ENCODE measurements around the gene CAMSAP1.
"Not testable (repeated sequence)": the region's sequence is repeated elsewhere in the genome, so short reads cannot be mapped to it uniquely, and the experiment has no call there.

The CAMSAP1 gene

GRCh38 chr9:135895202-135895848 lies 12.0 kb downstream of the CAMSAP1 start:
- no peak for DNase-seq

DNA sequence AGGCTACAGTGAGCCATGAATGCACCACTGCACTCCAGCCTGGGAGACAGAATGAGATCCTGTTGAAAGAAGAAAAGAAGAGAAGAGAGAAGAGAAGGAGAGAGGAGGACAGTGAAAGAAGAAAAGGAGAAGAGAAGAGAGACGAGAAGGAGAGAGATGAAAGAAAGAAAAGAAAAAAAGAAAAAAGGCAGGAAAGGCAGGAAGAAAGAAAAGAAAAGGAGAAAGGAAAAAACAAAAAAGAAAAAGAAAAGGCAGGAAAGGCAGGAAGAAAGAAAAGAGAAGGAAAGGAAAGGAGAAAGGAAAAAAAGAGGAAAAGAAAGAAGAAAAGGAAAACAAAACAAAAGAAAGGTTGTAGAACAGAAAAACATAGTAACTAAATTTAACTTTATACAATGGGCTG lies 14.2 kb downstream of the CAMSAP1 start:
- no peak for DNase-seq

- DNase-seq: not testable (repeated sequence)
Observed at GRCh38 chr9:135892327-135892726, 15.0 kb downstream of the CAMSAP1 start.

DNA sequence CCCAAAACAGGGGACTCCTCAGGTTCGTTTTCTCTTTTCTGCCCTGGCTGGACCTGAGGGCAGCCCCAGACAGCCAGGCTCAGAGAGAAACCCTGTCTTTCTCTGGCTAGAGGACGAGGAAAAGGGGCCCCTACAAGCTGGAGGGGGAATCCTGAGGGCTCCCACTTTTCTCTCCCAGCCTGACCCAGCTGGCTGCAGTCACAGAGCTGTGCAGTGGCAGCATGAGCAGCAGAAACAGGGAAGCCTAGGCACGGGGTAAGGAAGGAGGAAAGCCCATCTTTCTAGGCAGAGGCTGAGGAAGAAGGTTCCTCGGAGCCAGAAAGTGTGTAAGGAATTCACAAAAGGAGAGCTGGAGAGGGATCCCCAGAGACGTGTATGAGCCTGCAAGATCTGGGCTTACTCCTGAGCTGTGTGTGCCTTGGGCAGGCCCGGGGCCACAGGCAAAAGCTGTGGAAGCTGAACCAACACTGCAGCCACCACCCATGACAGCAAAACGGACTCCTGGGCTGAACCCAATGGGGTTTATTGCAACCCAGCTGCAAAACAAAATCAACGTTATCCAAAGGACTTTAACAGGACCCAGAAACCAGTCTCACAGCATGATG lies 16.2 kb downstream of the CAMSAP1 start:
- DNase-seq: no peak

DNA sequence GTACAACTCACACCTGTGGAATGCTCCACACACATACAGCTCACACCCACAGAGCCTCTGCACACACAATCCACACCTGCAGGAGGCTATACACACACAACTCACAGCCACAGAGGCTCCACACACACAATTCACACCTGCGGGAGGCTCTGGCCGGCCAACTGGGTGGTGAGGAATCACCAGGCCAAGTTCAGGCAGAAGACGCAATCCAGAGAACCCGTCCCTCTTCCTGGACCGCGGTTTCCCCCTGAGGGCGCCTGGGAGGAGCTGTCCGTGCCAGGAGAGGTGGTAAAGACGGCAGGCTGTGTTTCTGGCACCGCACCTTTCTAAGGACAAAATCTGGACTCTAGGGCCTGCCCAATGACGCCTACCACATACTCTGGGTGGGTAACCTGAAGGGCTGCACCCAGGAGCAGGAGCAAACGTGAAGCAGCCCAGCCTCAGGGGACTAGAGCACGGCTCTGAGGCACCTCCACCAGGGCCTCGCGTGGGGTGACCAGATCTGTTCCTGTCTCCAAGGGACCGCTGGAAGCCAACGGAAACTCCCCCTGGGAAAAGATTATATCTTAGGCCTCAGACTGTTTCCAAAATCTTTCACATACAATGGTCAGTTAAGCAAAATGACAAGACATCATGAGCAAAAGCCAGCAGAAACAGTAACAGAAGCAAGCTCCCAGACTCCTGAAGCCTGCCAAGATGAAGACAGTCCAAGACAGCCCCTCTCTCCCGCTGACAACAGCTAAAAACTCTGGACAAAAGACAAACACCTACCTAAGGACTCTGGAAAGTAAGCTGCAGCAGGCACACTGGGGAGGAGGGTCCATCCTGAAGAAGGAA lies 16.9 kb downstream of the CAMSAP1 start:
- DNase-seq: no peak

- no peak for DNase-seq
Observed at GRCh38 chr9:135889564-135890189, 17.7 kb downstream of the CAMSAP1 start.

- DNase-seq: no peak
Observed at GRCh38 chr9:135888766-135889394, 18.5 kb downstream of the CAMSAP1 start.

- DNase-seq: no peak
Observed at GRCh38 chr9:135888126-135888765, 19.1 kb downstream of the CAMSAP1 start.

DNA sequence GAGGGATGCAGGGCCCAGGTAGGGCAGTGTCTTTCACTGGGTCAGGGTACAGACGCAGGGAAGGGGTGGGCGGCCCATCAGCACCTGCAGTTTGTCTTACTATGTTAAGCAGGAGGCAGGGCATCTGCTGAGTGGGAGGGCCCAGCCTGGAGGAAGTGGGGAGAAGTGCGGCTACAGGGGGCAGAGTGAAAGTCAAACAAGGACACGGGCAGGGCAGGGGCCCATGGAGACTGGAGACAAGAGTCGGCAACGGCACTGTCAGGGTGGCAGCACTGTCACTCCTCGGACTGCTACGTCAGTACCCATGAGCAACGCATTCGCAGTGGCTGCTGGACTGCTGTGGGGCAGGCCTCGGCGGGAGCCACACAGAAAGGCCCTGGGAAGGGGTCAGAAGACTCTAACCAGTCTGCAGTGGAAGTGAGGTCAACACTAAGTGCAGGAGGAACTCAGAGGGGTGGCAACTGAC lies 19.7 kb downstream of the CAMSAP1 start:
- peak; percentile 72 for DNase-seq

- peak; percentile 53 for DNase-seq
Observed at GRCh38 chr9:135887021-135887507, 20.3 kb downstream of the CAMSAP1 start.

- no peak for DNase-seq
Observed at GRCh38 chr9:135886147-135886981, 21.0 kb downstream of the CAMSAP1 start.

DNA sequence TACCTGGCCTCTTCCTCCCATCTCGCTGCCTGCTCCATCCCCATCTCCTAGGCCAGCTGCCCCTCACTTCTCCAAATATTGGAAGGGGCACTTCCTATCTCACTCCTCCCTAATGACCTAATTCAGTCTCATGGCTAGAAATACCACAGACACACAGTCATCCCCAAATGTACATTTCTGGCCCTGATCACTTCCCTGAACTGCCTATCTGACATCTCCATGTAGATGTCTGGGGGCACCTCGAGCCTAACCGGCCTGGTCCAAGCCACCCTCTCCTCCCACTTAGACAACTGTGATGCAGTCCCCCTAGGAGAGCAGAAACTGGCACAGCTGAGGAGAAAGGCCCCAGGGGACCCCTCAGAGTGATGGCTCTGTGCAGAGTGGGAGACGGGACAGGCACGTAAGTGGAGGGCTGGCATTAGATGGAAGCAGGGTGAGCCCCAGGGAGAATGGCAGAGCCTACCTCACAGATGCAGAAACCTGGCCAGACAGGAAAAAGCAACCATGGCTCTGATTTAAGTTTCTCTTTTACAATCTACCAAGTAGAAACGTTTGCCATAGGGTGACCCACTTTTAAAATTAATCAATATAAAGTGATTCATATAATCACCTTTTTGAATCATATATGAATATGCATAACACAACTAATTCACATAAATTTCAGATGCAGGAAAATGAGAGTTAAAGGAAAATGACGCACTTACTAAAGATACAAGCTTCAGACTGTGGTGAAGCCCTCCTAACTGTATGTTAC lies 22.1 kb downstream of the CAMSAP1 start:
- no peak for DNase-seq

DNA sequence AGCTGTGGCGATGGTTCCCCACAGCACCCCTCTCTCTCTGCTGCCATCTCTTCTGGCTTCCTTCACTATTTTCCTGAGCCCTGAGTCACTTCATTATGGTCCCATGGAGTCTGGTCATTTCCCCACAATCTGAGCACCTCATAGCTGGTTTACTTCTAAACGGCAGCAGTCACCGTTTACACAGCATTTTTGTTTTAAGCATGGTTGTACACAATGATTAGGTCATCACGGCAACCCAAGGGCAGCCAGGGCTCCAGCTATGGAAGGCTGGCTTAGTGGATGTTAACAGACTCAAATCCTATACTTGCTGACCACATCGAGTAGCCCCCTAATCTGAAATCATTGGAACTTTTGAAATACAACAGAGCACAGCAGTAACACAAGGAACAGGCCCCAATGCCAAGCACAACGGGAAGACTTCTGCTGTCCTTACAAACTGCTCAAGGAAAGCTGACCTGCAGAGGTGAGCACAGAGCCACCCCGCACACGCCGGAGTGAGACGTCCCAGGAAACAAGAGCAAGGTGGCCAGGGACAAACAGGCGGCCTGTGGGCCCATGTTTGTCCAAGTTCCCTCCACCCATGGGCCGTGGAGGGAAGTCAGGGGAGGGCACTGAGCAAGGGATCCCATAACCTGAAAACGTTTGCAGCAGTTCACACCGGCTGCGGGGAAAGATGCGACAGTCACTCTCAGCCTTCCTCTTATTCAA lies 22.9 kb downstream of the CAMSAP1 start:
- DNase-seq: no peak

DNA sequence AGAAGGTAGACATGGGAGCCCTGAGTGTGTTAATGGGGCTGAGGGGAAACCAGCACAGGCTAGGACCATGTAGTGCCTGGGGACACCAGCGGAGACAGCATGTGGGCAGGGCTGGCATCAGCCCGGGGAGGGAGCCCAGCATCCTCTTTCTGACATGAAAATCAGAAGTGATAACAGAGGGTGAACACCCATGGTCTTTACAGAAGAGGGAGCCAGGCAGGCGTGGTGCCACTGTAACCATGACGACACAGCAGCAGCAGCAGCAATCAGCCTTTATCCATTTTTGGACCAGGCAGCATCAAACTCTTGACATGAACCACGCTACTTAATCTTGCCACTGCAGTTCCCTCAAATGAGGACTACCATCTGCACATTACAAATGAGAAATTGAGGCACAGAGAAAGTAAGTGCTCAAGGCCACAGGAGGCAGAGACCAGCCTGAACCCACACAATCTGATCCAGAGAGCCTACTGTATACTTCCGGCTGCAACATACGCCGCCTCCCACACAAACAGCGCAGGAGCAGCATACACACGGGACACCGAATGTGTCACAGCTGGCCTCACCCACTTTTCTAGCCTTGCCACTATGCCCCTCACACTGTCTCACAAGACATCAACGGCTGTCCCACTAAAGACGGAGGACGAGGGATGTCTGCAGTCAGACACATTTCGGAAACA lies 23.8 kb downstream of the CAMSAP1 start:
- no peak for DNase-seq

- DNase-seq: no peak
Observed at GRCh38 chr9:135882011-135882410, 25.3 kb downstream of the CAMSAP1 start.

DNA sequence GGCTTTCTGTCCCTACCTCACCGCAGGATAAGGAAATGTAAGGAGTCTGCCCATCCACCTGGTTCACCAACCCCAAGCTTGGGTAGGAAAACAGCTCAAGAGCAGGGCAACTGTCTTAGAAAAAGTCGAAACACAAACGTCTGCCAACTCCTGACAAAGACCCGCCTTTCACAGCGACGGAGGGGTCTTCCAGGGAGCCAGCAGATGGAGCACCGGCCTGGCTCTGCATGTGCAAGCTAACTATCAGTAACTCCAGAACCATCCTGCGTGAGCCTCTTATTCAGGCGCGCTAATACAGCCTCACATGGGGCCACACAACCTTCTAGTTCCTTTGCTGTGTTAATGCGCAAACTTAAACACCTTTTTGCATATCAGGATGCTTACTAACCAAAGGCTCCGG lies 26.9 kb downstream of the CAMSAP1 start:
- DNase-seq: no peak

GRCh38 chr9:135879619-135880018 lies 27.7 kb downstream of the CAMSAP1 start:
- DNase-seq: no peak

DNA sequence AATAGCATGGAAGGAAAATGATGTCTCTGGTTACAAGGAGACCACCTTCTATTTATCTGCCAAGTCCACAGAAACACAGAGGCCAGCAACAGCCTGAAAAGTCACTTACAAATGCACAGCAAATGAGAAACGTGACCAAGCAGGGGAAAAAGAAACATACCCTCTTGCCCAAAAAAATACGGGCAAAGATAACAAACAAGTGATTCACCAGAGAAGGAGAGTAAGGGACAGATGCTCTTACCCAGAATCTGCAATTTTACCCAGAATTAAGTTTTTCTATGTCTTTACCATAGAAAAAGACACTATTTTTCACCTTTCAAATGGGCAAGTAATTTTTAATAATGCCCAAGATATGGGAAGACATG lies 28.1 kb downstream of the CAMSAP1 start:
- DNase-seq: no peak

- no peak for DNase-seq
Observed at GRCh38 chr9:135878528-135879236, 28.7 kb downstream of the CAMSAP1 start.
